Suprapubic skin (tissue), 4 donors: ENCODE data around the gene FUT7.

Experiments
- CTCF ChIP-seq, 2 donors: fragments of 200-600 bp in 1 of 2; fragments of 450-650 bp in 1 of 2; sonication (generic) in 1 of 2; IDR thresholded peaks; one replicate each; pipeline ENCODE4 v1.5.1; 2016 to 2019; ENCODE audit warnings: antibody characterized with exemption in 2 of 2, mild to moderate bottlenecking in 1 of 2, moderate library complexity in 1 of 2
- EP300 ChIP-seq: sonication (generic); formaldehyde crosslinking; IDR thresholded peaks from one replicate; pipeline ENCODE4 v1.6.1; 2017; ENCODE audit warnings: antibody characterized with exemption
- POLR2A ChIP-seq, 2 donors: fragments of 450-650 bp; IDR thresholded peaks; one replicate each; pipeline ENCODE4 v1.6.1; 2017; ENCODE audit warnings: antibody characterized with exemption in 2 of 2, mild to moderate bottlenecking in 2 of 2, moderate library complexity in 2 of 2
- POLR2AphosphoS5 ChIP-seq, 3 donors: sonication (generic); formaldehyde crosslinking; IDR thresholded peaks; one replicate each; pipeline ENCODE4 v1.6.1; 2017; ENCODE audit warnings: antibody characterized with exemption in 3 of 3

- TF ChIP-seq POLR2AphosphoS5 (IDR thresholded peaks at IDR 0.05) = no peak
- TF ChIP-seq CTCF (IDR thresholded peaks at IDR 0.05) = no peak
- TF ChIP-seq POLR2A (IDR thresholded peaks at IDR 0.05) = no peak
- no peak for TF ChIP-seq EP300
Observed at GRCh38 chr9:137051145-137051724, 19.3 kb upstream of the FUT7 start.
